ENCODE measurements around the gene VLDLR. TPM values are rescaled to one million over a fixed set of nuclear protein-coding genes. Genes with fewer than 3 reads are reported as not detected.

The VLDLR gene
- polyA plus RNA-seq, 1 donor (not counting 4 experiments of a cell fraction or from before 2014, with no cell fraction given): 7.0 TPM

DNA sequence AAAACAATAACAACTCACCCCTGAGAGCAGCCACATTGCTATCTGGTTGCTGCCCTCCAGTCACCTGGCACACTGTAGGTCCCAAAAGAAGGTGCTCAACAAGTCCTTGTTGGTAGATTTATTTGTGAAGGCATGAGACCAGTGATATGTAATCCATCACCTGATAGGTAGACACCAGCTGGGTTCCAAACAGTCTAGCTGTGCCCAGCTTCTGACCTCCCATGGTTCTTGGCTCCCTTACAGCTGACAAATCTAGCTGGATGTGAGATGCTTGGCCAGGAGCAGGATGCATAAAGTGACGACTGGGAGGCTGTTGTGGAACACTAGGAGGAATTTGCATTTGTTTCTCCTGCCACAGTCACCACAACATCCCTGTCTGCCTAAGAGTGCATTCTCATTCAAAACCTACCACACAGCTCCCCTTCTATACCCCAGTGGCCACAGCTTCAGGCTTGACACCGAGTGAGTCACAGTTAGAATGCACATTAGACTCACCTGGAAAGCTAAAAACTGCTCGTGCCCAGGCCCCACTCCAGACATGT is 7.8 kb upstream of the VLDLR start:
- Histone ChIP-seq H3K27ac (ENCODE audit: control insufficient read depth, insufficient read depth, low read length) (no peak overlapping the region), H3K4me2 (ENCODE audit: control insufficient read depth, extremely low read depth, insufficient read depth, low read depth, low read length) (no peak overlapping the region), H3K9me1 (ENCODE audit: control insufficient read depth, extremely low read depth, insufficient read depth, low read length) (no peaks in the 10 kb centered on the region), H2AFZ (ENCODE audit: control insufficient read depth, low read length) (no peak overlapping the region), H3K79me2 (ENCODE audit: control insufficient read depth, insufficient read depth, low read length) (no peaks in the 10 kb centered on the region), H3K4me3 (ENCODE audit: control insufficient read depth in 2 of 3, extremely low read depth in 1 of 3, insufficient read depth in 2 of 3, low read depth in 1 of 3, low read length in 3 of 3) (no peak overlapping the region), H3K27me3 (ENCODE audit: control insufficient read depth, extremely low read depth, insufficient read depth, low read length) (no peaks in the 10 kb centered on the region), H3K36me3 (ENCODE audit: control insufficient read depth in 2 of 2, extremely low read depth in 1 of 2, insufficient read depth in 2 of 2, low read length in 2 of 2) (no peaks in the 10 kb centered on the region), H3K9me3 (ENCODE audit: control insufficient read depth, low read depth, low read length) (no peaks in the 10 kb centered on the region), H3K9ac (ENCODE audit: control insufficient read depth, extremely low read depth, insufficient read depth, low read length) (no peak overlapping the region), H4K20me1 (ENCODE audit: control insufficient read depth, extremely low read depth, insufficient read depth, low read length) (no peaks in the 10 kb centered on the region), H3K4me1 (ENCODE audit: control insufficient read depth, extremely low read depth, insufficient read depth, low read length) (no peaks in the 10 kb centered on the region)
- DNase-seq (ENCODE audit: low read depth, low spot score) (no peak), FAIRE-seq (no peak)
- no peak for TF ChIP-seq EZH2 (IDR thresholded peaks at IDR 0.05; ENCODE audit: low read length)
- dilution Hi-C loops (cut with MboI; ENCODE audit: extremely low pct_ligation_motif_present, low sequenced_read_pairs): no loop called here

DNA sequence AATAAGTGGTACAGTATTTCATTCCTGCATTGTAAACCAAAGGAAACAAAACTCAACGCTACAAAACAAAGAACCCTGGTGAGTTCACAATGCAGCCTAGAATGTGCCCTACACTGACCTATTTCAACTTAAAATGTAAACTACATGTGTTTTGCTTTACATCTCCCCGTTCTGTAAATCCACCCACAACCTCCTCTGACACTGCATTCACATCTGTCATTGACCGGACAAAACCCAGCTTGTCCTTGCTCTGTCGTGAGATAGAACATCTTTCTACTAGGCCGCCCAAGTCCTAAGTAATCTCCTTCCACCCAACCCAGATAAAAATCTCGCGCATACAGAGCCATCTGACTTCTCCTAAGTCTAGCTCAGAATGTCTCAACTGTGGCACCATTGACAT is 6.1 kb upstream of the VLDLR start:
- dilution Hi-C loops (cut with MboI; ENCODE audit: extremely low pct_ligation_motif_present, low sequenced_read_pairs): no loop called here
- H3K9me3 ChIP-seq (ENCODE audit: control insufficient read depth, low read depth, low read length): no peaks in the 10 kb centered on the region
- FAIRE-seq (no peak), DNase-seq (ENCODE audit: low read depth, low spot score) (no peak)
- no peak overlapping the region for H3K9ac ChIP-seq (ENCODE audit: control insufficient read depth, extremely low read depth, insufficient read depth, low read length)
- H3K4me2 ChIP-seq (ENCODE audit: control insufficient read depth, extremely low read depth, insufficient read depth, low read depth, low read length): no peak overlapping the region
- H3K9me1 ChIP-seq (ENCODE audit: control insufficient read depth, extremely low read depth, insufficient read depth, low read length): no peaks in the 10 kb centered on the region
- no peak overlapping the region for H2AFZ ChIP-seq (ENCODE audit: control insufficient read depth, low read length)
- H3K36me3 ChIP-seq (ENCODE audit: control insufficient read depth in 2 of 2, extremely low read depth in 1 of 2, insufficient read depth in 2 of 2, low read length in 2 of 2): no peaks in the 10 kb centered on the region
- H3K79me2 ChIP-seq (ENCODE audit: control insufficient read depth, insufficient read depth, low read length): no peaks in the 10 kb centered on the region
- TF ChIP-seq, protein P1, sequence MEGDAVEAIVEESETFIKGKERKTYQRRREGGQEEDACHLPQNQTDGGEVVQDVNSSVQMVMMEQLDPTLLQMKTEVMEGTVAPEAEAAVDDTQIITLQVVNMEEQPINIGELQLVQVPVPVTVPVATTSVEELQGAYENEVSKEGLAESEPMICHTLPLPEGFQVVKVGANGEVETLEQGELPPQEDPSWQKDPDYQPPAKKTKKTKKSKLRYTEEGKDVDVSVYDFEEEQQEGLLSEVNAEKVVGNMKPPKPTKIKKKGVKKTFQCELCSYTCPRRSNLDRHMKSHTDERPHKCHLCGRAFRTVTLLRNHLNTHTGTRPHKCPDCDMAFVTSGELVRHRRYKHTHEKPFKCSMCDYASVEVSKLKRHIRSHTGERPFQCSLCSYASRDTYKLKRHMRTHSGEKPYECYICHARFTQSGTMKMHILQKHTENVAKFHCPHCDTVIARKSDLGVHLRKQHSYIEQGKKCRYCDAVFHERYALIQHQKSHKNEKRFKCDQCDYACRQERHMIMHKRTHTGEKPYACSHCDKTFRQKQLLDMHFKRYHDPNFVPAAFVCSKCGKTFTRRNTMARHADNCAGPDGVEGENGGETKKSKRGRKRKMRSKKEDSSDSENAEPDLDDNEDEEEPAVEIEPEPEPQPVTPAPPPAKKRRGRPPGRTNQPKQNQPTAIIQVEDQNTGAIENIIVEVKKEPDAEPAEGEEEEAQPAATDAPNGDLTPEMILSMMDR (optimal IDR thresholded peaks at IDR 0.05 in 1 of 3, IDR thresholded peaks at IDR 0.05 in 1 of 3, conservative IDR thresholded peaks at IDR 0.05 in 1 of 3; ENCODE audit: extremely low read depth in 1 of 3, insufficient read depth in 2 of 3, low read length in 3 of 3): no peak
- TF ChIP-seq EZH2 (IDR thresholded peaks at IDR 0.05; ENCODE audit: low read length): no peak
- H4K20me1 ChIP-seq (ENCODE audit: control insufficient read depth, extremely low read depth, insufficient read depth, low read length): no peaks in the 10 kb centered on the region
- no peaks in the 10 kb centered on the region for H3K27me3 ChIP-seq (ENCODE audit: control insufficient read depth, extremely low read depth, insufficient read depth, low read length)
- no peak overlapping the region for H3K4me3 ChIP-seq (ENCODE audit: control insufficient read depth in 2 of 3, extremely low read depth in 1 of 3, insufficient read depth in 2 of 3, low read depth in 1 of 3, low read length in 3 of 3)
- H3K4me1 ChIP-seq (ENCODE audit: control insufficient read depth, extremely low read depth, insufficient read depth, low read length): no peaks in the 10 kb centered on the region
- H3K27ac ChIP-seq (ENCODE audit: control insufficient read depth, insufficient read depth, low read length): no peak overlapping the region

Measured in keratinocyte (primary cell).